Uterus (tissue), 2 donors: ENCODE data around the gene ARHGAP12.

Experiments used
- CTCF ChIP-seq, 4 experiments: fragments of 200-600 bp in 2 of 4; fragments of 450-650 bp in 2 of 4; sonication (generic) in 2 of 4; IDR thresholded peaks; one replicate each; pipeline ENCODE4 v1.5.1; 2016 to 2019; ENCODE audit warnings: antibody characterized with exemption in 4 of 4, mild to moderate bottlenecking in 2 of 4, moderate library complexity in 1 of 4
- POLR2A ChIP-seq, 2 donors: fragments of 450-650 bp; IDR thresholded peaks; one replicate each; pipeline ENCODE4 v1.6.1; 2016; ENCODE audit warnings: antibody characterized with exemption in 2 of 2, mild to moderate bottlenecking in 1 of 2, moderate library complexity in 1 of 2

GRCh38 chr10:31929261-31930022 lies 811 bp upstream of the ARHGAP12 start:
- TF ChIP-seq CTCF (IDR thresholded peaks at IDR 0.05) (no peak), POLR2A (IDR thresholded peaks at IDR 0.05) (no peak)
